BJ (cell line): ENCODE data around the gene TIMP3. TPM values are rescaled to one million over a fixed set of nuclear protein-coding genes. Genes with fewer than 3 reads are reported as not detected.

Source experiments
- CTCF ChIA-PET: fragments of 350-600 bp; formaldehyde crosslinking; extraction: SDS; loops from one replicate; lab custom pipeline; 2021; ENCODE audit warnings: antibody characterized with exemption, inconsistent platforms; lab: Yijun Ruan, JAX
- POLR2A ChIA-PET: fragments of 300-600 bp; sonication (Branson Sonifier 250); formaldehyde crosslinking; extraction: SDS; loops from one replicate; lab custom pipeline; 2021; ENCODE audit warnings: antibody characterized with exemption; lab: Charles Lee
- DNase-seq: peaks from one replicate; pipeline ENCODE4 v3.0.0-alpha.2; 2011; ENCODE audit warnings: low read depth
- H3K27me3 ChIP-seq: 2 replicates; pipeline ENCODE4 v1.6.0; 2011; ENCODE audit warnings: low read length; ENCODE audit not compliant: control insufficient read depth, insufficient read depth
- H3K36me3 ChIP-seq: 2 replicates; pipeline ENCODE4 v1.5.1; 2011; ENCODE audit warnings: low read length; ENCODE audit not compliant: control insufficient read depth, insufficient read depth
- H3K4me3 ChIP-seq: 2 replicates; pipeline ENCODE4 v1.5.1; 2011; ENCODE audit warnings: low read depth, mild to moderate bottlenecking, control low read depth, low read length
- polyA plus RNA-seq: library from polyadenylated mRNA; depleted of rRNA; stranded (reverse); fragments of >200 nt; gene quantifications from 2 replicates; pipeline ENCODE4 v1.2.3, GENCODE V29; 2011
- TF ChIP-seq, protein P1 (sequence below): IDR thresholded peaks from 2 replicates; pipeline ENCODE4 v1.5.1; 2011; ENCODE audit warnings: low read depth, mild to moderate bottlenecking, control low read depth, inconsistent platforms, low read length, moderate library complexity; ENCODE audit not compliant: insufficient read depth

TIMP3 gene
- polyA plus RNA-seq, 1 experiment = 544 TPM

DNA sequence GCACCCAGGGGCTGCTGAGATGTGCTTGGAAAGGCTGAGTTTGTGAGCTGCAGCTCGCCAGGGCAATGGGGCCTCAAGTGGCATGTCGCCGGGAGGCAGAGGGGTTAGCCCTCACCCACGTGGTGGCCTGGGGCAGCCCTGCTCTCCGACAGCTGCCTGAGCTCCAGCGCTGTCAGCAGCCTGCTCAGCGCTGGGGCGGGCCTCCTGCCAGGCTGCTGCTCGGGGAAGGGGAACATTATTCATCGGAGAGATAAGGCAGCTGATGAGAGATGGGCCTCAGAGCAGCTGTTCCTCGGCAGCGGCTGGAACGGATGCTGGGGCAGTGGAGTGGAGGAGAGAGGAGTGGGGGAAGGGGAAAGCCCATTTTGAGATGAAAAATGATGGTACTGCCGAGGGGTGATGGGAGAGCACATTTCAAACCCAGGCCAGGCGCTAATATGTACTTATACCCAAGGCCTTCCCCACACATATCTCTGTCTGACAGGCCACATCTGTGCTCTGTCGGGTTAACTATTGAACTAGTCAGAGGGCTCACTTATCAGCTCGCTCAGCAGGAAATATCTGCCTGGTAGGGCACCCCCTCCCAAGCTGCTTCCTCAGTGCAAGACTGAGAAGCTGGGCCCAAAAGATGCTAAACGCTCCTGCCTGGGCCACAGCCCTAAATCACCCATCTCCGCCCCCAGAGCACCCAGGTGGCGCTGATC lies 79.5 kb downstream of the TIMP3 start:
- H3K36me3 ChIP-seq = no peaks in the 10 kb centered on the region
- TF ChIP-seq, protein P1, sequence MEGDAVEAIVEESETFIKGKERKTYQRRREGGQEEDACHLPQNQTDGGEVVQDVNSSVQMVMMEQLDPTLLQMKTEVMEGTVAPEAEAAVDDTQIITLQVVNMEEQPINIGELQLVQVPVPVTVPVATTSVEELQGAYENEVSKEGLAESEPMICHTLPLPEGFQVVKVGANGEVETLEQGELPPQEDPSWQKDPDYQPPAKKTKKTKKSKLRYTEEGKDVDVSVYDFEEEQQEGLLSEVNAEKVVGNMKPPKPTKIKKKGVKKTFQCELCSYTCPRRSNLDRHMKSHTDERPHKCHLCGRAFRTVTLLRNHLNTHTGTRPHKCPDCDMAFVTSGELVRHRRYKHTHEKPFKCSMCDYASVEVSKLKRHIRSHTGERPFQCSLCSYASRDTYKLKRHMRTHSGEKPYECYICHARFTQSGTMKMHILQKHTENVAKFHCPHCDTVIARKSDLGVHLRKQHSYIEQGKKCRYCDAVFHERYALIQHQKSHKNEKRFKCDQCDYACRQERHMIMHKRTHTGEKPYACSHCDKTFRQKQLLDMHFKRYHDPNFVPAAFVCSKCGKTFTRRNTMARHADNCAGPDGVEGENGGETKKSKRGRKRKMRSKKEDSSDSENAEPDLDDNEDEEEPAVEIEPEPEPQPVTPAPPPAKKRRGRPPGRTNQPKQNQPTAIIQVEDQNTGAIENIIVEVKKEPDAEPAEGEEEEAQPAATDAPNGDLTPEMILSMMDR = no peak
- CTCF ChIA-PET = interaction anchor here (0.6 kb wide), 1 partner anchor 639 kb away, joined by 3 read pairs; no protein-coding TSS in a partner anchor
- POLR2A ChIA-PET = no interaction called here
- no peak for DNase-seq
- H3K27me3 ChIP-seq = peaks cover 10% of the 10 kb centered on the region
- no peak overlapping the region for H3K4me3 ChIP-seq

DNA sequence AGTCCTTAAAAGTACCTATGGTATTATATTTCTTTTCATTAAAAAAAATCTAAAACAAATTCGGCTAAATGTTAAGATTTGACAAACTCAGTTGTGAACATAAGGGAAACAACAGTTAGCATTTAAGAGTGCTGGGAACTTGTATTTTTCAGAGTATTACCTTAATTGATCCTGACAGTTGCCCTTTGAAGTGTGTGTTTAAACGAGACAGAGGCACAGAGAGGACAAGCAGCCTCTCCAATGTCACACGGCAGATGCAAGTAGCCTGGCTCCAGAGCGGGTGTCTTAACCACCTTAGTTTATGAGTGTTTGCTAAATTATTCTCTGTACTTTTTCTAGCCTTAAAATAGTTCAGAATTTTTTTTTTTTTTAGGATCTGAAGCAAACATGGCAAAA lies 80.9 kb downstream of the TIMP3 start:
- no peak for DNase-seq
- Histone ChIP-seq H3K4me3 (no peak overlapping the region), H3K27me3 (peaks cover 11% of the 10 kb centered on the region), H3K36me3 (no peaks in the 10 kb centered on the region)
- ChIA-PET CTCF (no interaction called here), POLR2A (no interaction called here)
- TF ChIP-seq, protein P1 = no peak

DNA sequence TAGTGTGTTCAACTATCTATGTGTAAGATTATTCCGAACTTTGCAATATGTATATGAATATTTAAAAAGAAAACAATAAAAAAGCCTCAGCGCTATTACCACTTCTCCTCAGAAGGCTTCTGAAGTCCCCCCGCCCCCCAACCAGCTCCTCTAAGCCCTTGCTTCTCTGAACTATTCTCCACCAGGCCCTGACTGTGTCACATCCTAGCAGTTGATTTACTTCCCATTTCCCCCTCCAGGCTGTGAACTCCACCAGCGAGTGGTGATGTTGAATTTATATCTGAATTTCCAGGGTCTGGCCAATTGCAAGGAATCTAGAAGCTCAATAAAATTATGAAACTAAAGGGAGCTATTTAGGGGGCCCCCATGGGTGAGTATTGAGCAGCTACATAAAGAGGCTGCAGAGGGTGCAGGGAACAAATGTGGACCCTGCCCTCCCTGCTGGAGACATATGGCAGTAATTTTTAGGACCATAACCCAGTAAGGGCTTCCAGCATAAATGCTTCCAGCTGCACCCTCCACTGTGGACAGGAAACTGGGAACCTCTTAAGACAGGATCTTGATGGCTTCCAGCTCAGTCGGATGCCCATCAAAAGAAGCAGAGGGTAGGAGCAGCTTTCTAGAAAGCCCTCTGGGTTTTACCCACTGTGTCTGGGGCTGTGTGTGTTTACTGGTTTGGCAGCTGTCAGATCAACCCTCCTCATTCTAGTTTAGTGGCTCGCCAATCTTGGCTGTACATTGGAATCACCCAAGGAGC lies 81.4 kb downstream of the TIMP3 start:
- ChIA-PET POLR2A (no interaction called here), CTCF (no interaction called here)
- no peak overlapping the region for H3K4me3 ChIP-seq
- DNase-seq = no peak
- H3K36me3 ChIP-seq = no peaks in the 10 kb centered on the region
- TF ChIP-seq, protein P1 = no peak
- peaks cover 10% of the 10 kb centered on the region for H3K27me3 ChIP-seq

DNA sequence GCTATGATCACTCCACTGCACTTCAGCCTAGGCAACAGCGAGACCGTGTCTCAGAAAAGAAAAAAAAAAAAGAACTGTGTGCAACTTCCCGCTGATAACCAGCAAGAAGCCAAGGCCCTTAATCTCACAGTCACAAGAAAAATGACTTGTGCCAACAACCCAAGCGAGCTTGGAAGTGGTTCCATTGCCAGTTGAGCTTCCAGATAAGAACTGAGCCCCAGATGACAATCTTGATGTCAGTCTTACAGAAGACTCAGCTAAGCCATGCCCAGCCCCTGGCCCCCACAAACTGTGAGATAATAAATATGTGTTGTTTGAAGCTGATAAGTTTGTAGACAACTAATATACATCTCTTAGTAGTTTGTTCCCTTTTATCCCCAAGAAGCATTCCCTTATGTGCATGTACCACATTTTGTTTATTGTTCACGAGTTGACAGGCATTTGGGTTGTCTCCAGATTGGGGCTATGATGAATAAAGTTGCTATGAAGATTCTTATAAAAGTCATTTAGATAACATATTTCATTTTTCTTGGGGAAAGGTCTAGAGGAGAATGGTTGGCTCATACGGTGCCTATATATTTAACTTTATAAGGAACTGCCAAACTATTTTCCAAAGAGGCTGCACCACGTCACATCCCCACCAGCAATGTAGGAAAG lies 85.9 kb downstream of the TIMP3 start:
- POLR2A ChIA-PET = no interaction called here
- TF ChIP-seq, protein P1 = no peak
- no peaks in the 10 kb centered on the region for H3K36me3 ChIP-seq
- H3K4me3 ChIP-seq = no peak overlapping the region
- DNase-seq = no peak
- CTCF ChIA-PET = no interaction called here
- peaks cover 10% of the 10 kb centered on the region for H3K27me3 ChIP-seq

DNA sequence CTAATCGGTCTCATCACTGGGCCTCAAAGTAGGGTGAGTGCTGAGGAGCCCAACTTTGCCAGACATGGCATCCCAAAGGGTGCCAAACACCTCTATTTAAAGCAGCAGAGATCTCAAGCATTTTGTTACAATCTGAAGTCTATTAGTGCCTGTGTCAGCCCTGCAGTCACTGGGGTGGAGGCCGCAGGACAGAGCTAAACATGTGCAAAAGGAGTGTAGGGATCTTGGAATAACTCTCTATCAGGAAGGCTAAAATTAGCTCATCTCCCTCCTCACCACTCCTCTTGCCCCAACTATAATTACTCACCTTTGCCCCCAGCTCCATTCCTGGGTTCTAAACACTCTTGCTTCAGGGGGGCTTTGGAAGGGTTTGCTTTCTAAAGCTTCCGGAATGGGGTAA lies 87.5 kb downstream of the TIMP3 start:
- Histone ChIP-seq H3K36me3 (no peaks in the 10 kb centered on the region), H3K27me3 (peaks cover 8% of the 10 kb centered on the region), H3K4me3 (no peak overlapping the region)
- CTCF ChIA-PET = interaction anchor here (0.7 kb wide), 1 partner anchor 249 kb away, joined by 3 read pairs; no protein-coding TSS in a partner anchor
- TF ChIP-seq, protein P1 = no peak
- DNase-seq = no peak
- POLR2A ChIA-PET = no interaction called here
